AG09309 (cell line): ENCODE data around the gene SNCAIP.

Source experiments
- DNase-seq: peaks from one replicate; pipeline ENCODE4 v3.0.0-alpha.2; 2010; ENCODE audit warnings: low read depth
- H3K4me3 ChIP-seq: 2 replicates; pipeline ENCODE4 v1.5.1; 2011; ENCODE audit warnings: mild to moderate bottlenecking, low read depth, low read length, moderate library complexity; ENCODE audit not compliant: control insufficient read depth
- TF ChIP-seq, protein P1 (sequence below): IDR thresholded peaks from 2 replicates; pipeline ENCODE4 v1.5.1; 2011; ENCODE audit warnings: mild to moderate bottlenecking, low read depth, low read length, inconsistent platforms; ENCODE audit not compliant: insufficient read depth, control insufficient read depth; ENCODE audit errors: missing control alignments

SNCAIP gene

DNA sequence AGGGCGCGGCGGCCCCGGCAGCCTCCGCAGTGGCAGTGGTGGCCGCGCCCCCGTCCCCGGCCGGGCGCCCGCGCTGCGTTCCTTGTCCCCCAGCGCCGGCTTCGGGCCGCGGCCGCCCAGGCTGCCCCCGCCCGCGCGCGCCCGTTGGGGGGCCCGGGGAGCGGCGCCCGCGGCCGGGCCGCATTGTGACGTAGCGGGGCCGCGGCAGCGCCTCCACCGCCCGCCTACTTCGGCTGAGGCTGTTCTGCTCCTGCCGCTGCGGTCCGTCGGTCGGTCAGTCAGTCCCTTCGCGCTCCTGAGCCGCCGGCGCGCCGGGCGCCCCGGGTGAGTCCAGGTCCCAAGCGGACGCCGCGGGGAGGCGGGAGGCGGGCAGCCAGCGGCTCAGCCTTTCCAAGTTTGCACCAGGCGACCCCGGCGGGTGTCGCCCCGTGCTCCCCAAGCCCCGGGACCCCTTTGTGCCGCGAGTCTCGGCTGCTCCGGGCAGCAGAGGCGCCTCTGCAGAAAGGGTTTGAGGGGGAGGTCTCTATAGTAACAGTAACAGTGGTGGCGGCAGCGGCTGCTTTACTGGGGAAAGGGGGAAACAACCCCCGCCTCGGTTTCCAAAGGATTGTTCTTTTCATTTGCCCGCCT is at the start of gene SNCAIP:
Gene SNCAIP (plus strand): TSS at position 277 of the 630 bp plus-strand sequence. CDS start 78,898 bp downstream, outside the sequence.
- TF ChIP-seq, protein P1, sequence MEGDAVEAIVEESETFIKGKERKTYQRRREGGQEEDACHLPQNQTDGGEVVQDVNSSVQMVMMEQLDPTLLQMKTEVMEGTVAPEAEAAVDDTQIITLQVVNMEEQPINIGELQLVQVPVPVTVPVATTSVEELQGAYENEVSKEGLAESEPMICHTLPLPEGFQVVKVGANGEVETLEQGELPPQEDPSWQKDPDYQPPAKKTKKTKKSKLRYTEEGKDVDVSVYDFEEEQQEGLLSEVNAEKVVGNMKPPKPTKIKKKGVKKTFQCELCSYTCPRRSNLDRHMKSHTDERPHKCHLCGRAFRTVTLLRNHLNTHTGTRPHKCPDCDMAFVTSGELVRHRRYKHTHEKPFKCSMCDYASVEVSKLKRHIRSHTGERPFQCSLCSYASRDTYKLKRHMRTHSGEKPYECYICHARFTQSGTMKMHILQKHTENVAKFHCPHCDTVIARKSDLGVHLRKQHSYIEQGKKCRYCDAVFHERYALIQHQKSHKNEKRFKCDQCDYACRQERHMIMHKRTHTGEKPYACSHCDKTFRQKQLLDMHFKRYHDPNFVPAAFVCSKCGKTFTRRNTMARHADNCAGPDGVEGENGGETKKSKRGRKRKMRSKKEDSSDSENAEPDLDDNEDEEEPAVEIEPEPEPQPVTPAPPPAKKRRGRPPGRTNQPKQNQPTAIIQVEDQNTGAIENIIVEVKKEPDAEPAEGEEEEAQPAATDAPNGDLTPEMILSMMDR, result no peak
- peak within 1 kb of the TSS; percentile 55 for H3K4me3 ChIP-seq
- no peak for DNase-seq

DNA sequence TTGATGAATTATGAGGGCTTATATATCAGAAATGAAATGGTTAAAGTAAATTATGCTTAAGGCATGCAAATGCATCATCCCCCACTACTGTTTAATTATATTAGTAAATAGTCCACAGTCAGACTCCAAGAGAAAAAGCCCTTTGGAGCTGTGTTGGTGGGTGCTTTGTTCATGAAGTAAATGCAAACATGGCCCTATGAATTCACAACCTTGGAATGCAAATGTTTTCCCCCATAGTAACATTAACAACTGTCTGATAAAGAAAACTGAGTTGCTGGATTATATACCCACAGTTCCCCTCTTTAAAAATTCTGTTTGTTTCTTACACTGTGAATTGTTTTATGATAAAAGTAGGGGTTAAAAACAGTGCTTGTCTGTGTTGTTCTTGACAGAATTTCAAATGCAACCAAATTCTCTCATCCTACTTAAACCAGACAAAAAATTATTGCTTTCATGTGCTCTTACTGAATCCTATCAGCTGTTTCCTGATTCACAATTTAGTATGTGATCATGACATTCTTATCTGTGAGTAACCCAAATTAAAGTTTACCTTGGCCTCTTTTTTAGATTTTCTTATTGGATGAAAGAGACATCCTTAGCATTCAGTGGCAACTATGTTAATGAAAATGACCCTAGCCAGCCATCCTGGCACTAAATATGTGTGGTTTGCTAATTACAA is 48.5 kb upstream of the SNCAIP start:
- DNase-seq, result no peak
- TF ChIP-seq, protein P1, result no peak

DNA sequence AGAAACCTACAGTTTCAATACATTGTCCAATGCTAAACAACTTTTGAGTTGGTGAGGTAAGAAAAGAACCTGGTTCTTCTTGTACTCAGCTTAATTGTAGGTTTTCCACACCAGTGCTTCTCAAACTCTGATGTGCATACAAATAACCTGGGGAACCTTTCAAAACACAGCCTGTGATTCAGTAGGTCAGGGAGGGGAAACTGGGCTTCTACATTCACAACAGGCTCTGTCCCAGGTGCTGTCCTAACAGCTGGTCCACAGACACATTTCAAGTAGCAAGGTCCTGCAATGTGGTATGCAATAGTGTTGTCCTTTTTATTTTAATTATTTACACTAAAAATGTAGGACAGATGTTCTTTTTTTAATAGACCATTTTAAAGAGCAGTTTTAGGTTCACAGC is 47.4 kb upstream of the SNCAIP start:
- H3K4me3 ChIP-seq, result no peak overlapping the region
- TF ChIP-seq, protein P1, result no peak
- DNase-seq, result no peak

More for the DNA sequence above, 48.5 kb upstream of the SNCAIP start:
- H3K4me3 ChIP-seq, result no peak overlapping the region

DNA sequence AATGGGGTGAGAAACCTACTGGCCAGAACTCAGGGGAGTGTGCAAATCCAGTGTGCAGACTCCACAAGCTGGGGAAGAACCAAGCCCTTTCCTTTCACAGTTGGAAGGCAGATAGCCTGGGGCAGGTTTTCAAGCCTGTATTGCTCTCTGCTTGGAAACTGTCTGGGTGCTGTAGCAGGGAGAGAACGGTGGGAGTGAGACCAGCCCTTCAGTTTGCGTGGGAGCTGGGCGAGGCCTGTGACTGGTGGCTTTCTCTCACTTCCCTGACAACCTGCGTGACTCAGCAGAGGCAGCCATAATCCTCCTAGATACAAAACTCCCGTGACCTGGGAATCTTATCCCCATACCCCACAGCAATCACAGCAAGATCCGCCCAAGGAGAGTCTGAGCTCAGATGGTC is 44.9 kb upstream of the SNCAIP start:
- H3K4me3 ChIP-seq, result no peak overlapping the region
- TF ChIP-seq, protein P1, result no peak
- no peak for DNase-seq

DNA sequence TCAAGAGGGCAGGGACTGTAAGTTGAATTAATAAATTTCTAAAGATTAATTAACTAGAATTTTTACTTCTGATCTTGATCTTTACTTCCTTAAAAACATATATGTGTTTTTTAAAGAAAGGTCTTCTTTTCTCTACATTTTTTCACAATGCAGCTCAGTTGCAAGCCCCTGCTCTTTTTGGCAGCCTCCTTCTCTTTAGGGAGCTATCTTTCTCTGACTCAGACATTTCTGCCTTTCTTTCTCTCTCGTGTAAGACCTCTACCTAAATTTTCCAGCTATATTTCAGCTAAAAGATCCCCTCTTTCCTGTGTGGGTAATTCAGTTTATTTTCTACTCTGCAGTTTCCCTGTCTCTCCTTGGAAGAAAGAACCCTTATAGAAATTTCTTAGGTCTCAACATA is 38.3 kb upstream of the SNCAIP start:
- no peak for DNase-seq
- TF ChIP-seq, protein P1, result no peak
- no peak overlapping the region for H3K4me3 ChIP-seq

DNA sequence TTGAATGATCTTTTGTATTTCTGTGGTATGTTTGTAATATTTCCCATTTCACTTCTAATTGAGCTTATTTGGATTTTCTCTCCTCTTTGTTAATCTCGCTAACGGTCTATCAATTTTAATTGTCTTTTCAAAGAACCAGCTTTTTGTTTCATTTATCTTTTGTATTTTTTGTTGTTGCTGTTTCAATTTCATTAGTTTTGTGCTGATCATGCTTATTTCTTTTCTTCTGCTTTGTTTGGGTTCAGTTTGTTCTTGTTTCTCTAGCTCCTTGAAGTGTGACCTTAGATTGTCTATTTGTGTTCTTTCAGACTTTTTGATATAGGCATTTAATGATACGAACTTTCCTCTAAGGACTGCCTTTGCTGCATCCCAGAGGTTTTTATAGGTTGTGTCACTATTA is 28.4 kb upstream of the SNCAIP start:
- H3K4me3 ChIP-seq, result no peak overlapping the region
- TF ChIP-seq, protein P1, result no peak
- no peak for DNase-seq
